Measurements from ENCODE around the gene SFTA2. TPM values are rescaled to one million over a fixed set of nuclear protein-coding genes. Genes with fewer than 3 reads are reported as not detected.

The SFTA2 gene
- polyA plus RNA-seq, 1 of the 3 experiments (the other 2 are of a cell fraction) = not detected

DNA sequence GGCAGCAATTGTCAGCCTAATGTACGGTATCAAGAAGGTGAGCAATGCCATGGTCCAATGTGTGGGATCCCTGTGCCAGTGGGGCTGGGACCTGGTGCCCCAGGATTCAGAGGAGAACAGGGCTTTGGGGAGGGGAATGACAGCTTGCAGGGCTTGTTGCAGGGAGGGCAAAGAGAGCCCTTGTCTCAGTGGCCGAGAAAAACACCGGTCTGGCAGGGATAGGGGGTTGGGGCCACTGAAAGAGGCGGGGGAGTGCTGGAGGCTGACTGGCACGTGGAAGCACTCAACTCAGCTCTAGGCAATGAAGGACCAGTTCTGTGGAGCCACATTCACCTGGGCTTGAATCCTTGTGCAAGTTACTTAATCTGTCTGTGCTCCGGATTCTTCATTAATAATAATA, 5.3 kb upstream of the SFTA2 start:
- Histone ChIP-seq H3K9me3 (no peaks in the 10 kb centered on the region), H2AFZ (ENCODE audit: low read depth) (no peak overlapping the region), H3K9ac (no peak overlapping the region), H3F3A (replicated peaks; ENCODE audit: insufficient read depth) (no peaks in the 10 kb centered on the region), H3K36me3 (replicated peaks in 1 of 2; ENCODE audit: control insufficient read depth in 1 of 2, insufficient read depth in 2 of 2, low read length in 1 of 2) (no peaks in the 10 kb centered on the region), H3K4me1 (ENCODE audit: control insufficient read depth in 1 of 2, insufficient read depth in 2 of 2, low read depth in 1 of 2, low read length in 1 of 2) (peaks cover 0 to 1% of the 10 kb centered on the region in 2 experiments; a peak in 1 of 4 replicates), H3K27me3 (ENCODE audit: insufficient read depth) (no peaks in the 10 kb centered on the region), H3K9me2 (no peaks in the 10 kb centered on the region), H3K4me2 (no peak overlapping the region), H3K27ac (ENCODE audit: low read depth in 2 of 2, low read length in 1 of 2) (no peak overlapping the region), H3K79me2 (ENCODE audit: insufficient read depth) (no peaks in the 10 kb centered on the region), H4K20me1 (ENCODE audit: insufficient read depth) (no peaks in the 10 kb centered on the region), H3K4me3 (ENCODE audit: low read depth in 2 of 2, low read length in 1 of 2) (no peak overlapping the region)
- TF ChIP-seq MEF2A (IDR thresholded peaks at IDR 0.05; ENCODE audit: borderline replicate concordance, low read depth) (no peak), GABPA (IDR thresholded peaks at IDR 0.05; ENCODE audit: low read depth) (no peak), FOXJ3 (CRISPR knock-in tag; IDR thresholded peaks at IDR 0.05) (no peak)
- TF ChIP-seq, protein P1, sequence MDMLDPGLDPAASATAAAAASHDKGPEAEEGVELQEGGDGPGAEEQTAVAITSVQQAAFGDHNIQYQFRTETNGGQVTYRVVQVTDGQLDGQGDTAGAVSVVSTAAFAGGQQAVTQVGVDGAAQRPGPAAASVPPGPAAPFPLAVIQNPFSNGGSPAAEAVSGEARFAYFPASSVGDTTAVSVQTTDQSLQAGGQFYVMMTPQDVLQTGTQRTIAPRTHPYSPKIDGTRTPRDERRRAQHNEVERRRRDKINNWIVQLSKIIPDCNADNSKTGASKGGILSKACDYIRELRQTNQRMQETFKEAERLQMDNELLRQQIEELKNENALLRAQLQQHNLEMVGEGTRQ (IDR thresholded peaks at IDR 0.05; ENCODE audit: borderline replicate concordance, low read depth, low read length) = no peak
- POLR2A ChIA-PET = no interaction called here
- CTCF ChIA-PET = no interaction called here
- DNase-seq = no peak
- 79% methylated on average over 4 of the region's 6 CpGs for WGBS (ENCODE audit: low lambda C conversion rate)

DNA sequence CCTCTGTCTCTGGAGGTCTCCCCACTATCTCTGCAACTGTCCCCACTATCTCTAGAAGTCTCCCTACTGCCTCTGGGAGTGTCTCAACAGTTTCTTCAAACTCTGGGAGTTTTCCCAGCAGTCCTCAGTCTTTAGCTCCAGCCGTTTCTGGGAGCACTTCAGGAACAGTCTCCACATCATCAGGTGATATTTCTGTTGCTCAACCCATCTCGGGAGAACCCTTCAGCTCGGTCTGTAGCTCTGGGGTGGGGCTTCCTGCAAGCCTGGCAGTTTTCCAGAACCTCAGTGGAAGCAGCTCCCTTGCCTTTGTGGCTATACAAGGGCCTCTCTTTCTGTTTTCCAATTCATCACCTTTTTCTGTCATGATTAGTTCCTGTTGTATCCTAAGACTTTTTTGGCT, 3.0 kb upstream of the SFTA2 start:
- no peaks in the 10 kb centered on the region for H3K9me3 ChIP-seq
- H3K4me3 ChIP-seq (ENCODE audit: low read depth in 2 of 2, low read length in 1 of 2) = no peak overlapping the region
- no peaks in the 10 kb centered on the region for H3F3A ChIP-seq (replicated peaks; ENCODE audit: insufficient read depth)
- CTCF ChIA-PET = interaction anchor here (0.9 to 2.6 kb wide), 2 partner anchors 20 to 58 kb away, joined by 3 to 9 read pairs; partner anchors contain the start of gene VARS2
- no peaks in the 10 kb centered on the region for H3K36me3 ChIP-seq (replicated peaks in 1 of 2; ENCODE audit: control insufficient read depth in 1 of 2, insufficient read depth in 2 of 2, low read length in 1 of 2)
- POLR2A ChIA-PET = no interaction called here
- no peaks in the 10 kb centered on the region for H3K79me2 ChIP-seq (ENCODE audit: insufficient read depth)
- H3K9me2 ChIP-seq = no peaks in the 10 kb centered on the region
- H3K27me3 ChIP-seq (ENCODE audit: insufficient read depth) = no peaks in the 10 kb centered on the region
- WGBS (ENCODE audit: low lambda C conversion rate) = 18% methylated on average over 3 of the region's 3 CpGs
- no peaks in the 10 kb centered on the region for H4K20me1 ChIP-seq (ENCODE audit: insufficient read depth)
- no peak overlapping the region for H3K27ac ChIP-seq (ENCODE audit: low read depth in 2 of 2, low read length in 1 of 2)
- no peak overlapping the region for H3K4me2 ChIP-seq
- H3K4me1 ChIP-seq (ENCODE audit: control insufficient read depth in 1 of 2, insufficient read depth in 2 of 2, low read depth in 1 of 2, low read length in 1 of 2) = no peaks in the 10 kb centered on the region
- DNase-seq = no peak
- H2AFZ ChIP-seq (ENCODE audit: low read depth) = no peak overlapping the region
- no peak overlapping the region for H3K9ac ChIP-seq
- TF ChIP-seq CHD2 (IDR thresholded peaks at IDR 0.05; ENCODE audit: low read length, partially characterized antibody) (no peak), FOXJ3 (CRISPR knock-in tag; IDR thresholded peaks at IDR 0.05) (no peak), YY1 (IDR thresholded peaks at IDR 0.05; ENCODE audit: low read depth) (no peak), JUND (IDR thresholded peaks at IDR 0.05) (no peak), RXRA (IDR thresholded peaks at IDR 0.05; ENCODE audit: borderline replicate concordance, low read depth) (no peak), FOXM1 (IDR thresholded peaks at IDR 0.05; ENCODE audit: low read depth) (no peak), EP300 (IDR thresholded peaks at IDR 0.05; ENCODE audit: borderline replicate concordance in 1 of 2, low read depth in 1 of 2, low read length in 1 of 2) (no peak), MXI1 (IDR thresholded peaks at IDR 0.05; ENCODE audit: low read depth, low read length) (no peak), GABPA (IDR thresholded peaks at IDR 0.05; ENCODE audit: low read depth) (no peak), TEAD4 (IDR thresholded peaks at IDR 0.05; ENCODE audit: borderline replicate concordance, insufficient read depth) (no peak)
- TF ChIP-seq, protein P2, sequence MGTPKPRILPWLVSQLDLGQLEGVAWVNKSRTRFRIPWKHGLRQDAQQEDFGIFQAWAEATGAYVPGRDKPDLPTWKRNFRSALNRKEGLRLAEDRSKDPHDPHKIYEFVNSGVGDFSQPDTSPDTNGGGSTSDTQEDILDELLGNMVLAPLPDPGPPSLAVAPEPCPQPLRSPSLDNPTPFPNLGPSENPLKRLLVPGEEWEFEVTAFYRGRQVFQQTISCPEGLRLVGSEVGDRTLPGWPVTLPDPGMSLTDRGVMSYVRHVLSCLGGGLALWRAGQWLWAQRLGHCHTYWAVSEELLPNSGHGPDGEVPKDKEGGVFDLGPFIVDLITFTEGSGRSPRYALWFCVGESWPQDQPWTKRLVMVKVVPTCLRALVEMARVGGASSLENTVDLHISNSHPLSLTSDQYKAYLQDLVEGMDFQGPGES (IDR thresholded peaks at IDR 0.05; ENCODE audit: low read depth, low read length) = no peak
- TF ChIP-seq, protein P3, sequence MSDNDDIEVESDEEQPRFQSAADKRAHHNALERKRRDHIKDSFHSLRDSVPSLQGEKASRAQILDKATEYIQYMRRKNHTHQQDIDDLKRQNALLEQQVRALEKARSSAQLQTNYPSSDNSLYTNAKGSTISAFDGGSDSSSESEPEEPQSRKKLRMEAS (IDR thresholded peaks at IDR 0.05; ENCODE audit: low read depth) = no peak
- TF ChIP-seq, protein P4, sequence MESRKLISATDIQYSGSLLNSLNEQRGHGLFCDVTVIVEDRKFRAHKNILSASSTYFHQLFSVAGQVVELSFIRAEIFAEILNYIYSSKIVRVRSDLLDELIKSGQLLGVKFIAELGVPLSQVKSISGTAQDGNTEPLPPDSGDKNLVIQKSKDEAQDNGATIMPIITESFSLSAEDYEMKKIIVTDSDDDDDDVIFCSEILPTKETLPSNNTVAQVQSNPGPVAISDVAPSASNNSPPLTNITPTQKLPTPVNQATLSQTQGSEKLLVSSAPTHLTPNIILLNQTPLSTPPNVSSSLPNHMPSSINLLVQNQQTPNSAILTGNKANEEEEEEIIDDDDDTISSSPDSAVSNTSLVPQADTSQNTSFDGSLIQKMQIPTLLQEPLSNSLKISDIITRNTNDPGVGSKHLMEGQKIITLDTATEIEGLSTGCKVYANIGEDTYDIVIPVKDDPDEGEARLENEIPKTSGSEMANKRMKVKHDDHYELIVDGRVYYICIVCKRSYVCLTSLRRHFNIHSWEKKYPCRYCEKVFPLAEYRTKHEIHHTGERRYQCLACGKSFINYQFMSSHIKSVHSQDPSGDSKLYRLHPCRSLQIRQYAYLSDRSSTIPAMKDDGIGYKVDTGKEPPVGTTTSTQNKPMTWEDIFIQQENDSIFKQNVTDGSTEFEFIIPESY (IDR thresholded peaks at IDR 0.05; ENCODE audit: borderline replicate concordance, low read depth) = no peak
- TF ChIP-seq, protein P5, sequence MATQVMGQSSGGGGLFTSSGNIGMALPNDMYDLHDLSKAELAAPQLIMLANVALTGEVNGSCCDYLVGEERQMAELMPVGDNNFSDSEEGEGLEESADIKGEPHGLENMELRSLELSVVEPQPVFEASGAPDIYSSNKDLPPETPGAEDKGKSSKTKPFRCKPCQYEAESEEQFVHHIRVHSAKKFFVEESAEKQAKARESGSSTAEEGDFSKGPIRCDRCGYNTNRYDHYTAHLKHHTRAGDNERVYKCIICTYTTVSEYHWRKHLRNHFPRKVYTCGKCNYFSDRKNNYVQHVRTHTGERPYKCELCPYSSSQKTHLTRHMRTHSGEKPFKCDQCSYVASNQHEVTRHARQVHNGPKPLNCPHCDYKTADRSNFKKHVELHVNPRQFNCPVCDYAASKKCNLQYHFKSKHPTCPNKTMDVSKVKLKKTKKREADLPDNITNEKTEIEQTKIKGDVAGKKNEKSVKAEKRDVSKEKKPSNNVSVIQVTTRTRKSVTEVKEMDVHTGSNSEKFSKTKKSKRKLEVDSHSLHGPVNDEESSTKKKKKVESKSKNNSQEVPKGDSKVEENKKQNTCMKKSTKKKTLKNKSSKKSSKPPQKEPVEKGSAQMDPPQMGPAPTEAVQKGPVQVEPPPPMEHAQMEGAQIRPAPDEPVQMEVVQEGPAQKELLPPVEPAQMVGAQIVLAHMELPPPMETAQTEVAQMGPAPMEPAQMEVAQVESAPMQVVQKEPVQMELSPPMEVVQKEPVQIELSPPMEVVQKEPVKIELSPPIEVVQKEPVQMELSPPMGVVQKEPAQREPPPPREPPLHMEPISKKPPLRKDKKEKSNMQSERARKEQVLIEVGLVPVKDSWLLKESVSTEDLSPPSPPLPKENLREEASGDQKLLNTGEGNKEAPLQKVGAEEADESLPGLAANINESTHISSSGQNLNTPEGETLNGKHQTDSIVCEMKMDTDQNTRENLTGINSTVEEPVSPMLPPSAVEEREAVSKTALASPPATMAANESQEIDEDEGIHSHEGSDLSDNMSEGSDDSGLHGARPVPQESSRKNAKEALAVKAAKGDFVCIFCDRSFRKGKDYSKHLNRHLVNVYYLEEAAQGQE (IDR thresholded peaks at IDR 0.05; ENCODE audit: low read depth, low read length) = no peak
- TF ChIP-seq, protein P6, sequence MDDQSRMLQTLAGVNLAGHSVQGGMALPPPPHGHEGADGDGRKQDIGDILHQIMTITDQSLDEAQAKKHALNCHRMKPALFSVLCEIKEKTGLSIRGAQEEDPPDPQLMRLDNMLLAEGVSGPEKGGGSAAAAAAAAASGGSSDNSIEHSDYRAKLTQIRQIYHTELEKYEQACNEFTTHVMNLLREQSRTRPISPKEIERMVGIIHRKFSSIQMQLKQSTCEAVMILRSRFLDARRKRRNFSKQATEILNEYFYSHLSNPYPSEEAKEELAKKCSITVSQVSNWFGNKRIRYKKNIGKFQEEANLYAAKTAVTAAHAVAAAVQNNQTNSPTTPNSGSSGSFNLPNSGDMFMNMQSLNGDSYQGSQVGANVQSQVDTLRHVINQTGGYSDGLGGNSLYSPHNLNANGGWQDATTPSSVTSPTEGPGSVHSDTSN (IDR thresholded peaks at IDR 0.05) = no peak
- TF ChIP-seq, protein P7, sequence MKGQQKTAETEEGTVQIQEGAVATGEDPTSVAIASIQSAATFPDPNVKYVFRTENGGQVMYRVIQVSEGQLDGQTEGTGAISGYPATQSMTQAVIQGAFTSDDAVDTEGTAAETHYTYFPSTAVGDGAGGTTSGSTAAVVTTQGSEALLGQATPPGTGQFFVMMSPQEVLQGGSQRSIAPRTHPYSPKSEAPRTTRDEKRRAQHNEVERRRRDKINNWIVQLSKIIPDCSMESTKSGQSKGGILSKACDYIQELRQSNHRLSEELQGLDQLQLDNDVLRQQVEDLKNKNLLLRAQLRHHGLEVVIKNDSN (IDR thresholded peaks at IDR 0.05; ENCODE audit: borderline replicate concordance, low read depth) = no peak
